Suppressor macrophage (primary cell): ENCODE measurements around the gene AKT1.
"Not testable (repeated sequence)": the region's sequence is repeated elsewhere in the genome, so short reads cannot be mapped to it uniquely, and the experiment has no call there.

Experiments
- DNase-seq, 4 experiments: peaks; one replicate each; pipeline ENCODE4 v3.0.0-alpha.2; 2020 to 2022
- total RNA-seq, 17 experiments: gene quantifications; one replicate each; lab custom pipeline; 2026; ENCODE audit warnings: mixed read lengths in 6 of 17, inconsistent platforms in 3 of 17; lab: John Stamatoyannopoulos, UW

AKT1 gene
- total RNA-seq, result 94.9 to 210 (median 120) reads per million in 17 experiments

GRCh38 chr14:104794993-104795780 is at the start of gene AKT1:
TSS of gene AKT1 (minus strand) at chr14:104795748. CDS start at chr14:104792643, 3,105 bp downstream.
- DNase-seq, result peak; percentile 41 to 80 (median 60)

DNA sequence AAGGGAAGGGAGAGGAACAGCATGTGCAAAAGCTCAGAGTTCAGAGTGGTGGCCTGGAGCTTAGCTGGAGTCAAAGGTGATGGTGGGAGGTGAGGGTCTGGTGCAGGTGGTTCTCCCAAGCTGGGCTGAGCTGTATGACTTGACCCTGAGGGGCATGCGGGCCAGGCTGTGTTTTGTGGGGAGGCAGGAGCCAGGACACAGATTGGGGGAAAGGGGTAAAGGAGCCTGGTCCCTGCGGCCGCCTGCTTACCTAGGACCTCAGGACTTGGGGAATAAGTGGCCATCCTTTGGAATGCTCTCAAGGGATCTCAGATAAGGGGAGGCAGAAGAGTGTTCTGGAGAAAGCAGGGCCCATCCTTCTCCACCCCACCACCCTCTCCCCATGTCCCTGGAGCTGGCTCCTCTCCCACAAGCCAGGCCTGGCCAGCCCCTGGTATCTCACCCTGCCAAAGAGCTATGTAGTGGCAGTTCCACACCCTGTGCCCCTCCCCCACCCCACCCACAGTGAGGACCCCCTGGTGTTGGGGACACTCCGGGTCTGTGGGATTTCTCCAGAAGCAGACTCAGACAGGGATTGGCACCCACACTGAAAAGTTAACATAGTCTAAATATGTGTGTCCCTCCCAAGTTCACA is 49.6 kb upstream of the AKT1 start:
- no peak for DNase-seq

DNA sequence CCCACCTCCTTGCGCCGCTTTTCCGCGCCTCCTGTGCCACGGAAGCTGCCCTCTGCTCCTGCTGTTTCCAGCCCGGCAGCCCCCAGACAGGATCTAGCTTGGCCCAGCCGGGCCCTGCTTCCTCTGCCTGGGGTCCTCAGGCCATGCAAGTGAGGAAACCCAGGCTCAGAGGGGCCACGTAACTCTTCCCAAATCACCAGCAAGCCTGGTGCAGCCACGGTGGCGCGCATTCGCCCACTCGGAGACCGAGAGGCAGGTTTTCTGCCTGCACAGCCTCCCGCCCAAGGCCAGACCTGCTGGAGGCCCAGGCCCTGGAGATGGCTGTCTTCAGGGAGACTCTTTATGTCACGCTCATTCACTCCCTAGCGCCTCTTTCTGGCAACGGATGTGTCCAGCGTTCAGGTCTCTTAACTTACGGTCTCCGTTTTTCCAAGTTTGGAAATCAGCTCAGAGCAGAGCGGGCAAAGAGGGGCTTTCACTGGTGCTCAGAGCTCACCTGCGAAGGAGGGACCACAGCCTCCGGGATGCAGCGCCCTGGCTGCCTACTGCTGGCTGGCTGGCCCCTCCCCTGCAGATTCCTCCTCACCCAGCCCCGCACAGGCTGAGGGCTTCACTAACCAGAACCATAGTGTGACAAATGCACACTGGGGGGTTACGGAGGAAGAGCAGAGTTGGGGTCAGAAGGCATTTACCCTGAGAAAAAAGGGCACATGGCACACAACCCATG is 48.9 kb upstream of the AKT1 start:
- DNase-seq, result no peak

GRCh38 chr14:104843442-104844305 is 48.1 kb upstream of the AKT1 start:
- DNase-seq, result peak in 1 of 4 experiments; percentile 20

- DNase-seq, result no peak
Measured at GRCh38 chr14:104843006-104843405, 47.5 kb upstream of the AKT1 start.

DNA sequence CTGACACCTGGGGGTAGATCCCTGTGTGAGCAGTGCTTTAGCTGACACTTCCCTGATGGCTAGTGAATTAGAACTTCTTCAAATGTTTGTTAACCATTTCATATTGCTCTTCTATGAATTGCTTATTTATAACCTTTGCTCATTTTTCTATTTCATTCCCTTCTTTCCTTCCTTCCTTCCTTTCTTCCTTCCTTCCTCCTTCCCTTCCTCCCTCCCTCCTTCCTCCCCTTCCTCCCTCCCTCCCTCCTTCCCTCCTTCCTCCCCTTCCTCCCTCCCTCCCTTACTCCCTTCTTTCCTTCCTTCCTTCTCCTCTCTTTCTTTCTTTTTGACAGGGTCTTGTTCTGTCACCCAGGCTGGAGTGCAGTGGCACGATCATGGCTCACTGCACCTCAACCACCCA is 46.2 kb upstream of the AKT1 start:
- DNase-seq, result no peak

DNA sequence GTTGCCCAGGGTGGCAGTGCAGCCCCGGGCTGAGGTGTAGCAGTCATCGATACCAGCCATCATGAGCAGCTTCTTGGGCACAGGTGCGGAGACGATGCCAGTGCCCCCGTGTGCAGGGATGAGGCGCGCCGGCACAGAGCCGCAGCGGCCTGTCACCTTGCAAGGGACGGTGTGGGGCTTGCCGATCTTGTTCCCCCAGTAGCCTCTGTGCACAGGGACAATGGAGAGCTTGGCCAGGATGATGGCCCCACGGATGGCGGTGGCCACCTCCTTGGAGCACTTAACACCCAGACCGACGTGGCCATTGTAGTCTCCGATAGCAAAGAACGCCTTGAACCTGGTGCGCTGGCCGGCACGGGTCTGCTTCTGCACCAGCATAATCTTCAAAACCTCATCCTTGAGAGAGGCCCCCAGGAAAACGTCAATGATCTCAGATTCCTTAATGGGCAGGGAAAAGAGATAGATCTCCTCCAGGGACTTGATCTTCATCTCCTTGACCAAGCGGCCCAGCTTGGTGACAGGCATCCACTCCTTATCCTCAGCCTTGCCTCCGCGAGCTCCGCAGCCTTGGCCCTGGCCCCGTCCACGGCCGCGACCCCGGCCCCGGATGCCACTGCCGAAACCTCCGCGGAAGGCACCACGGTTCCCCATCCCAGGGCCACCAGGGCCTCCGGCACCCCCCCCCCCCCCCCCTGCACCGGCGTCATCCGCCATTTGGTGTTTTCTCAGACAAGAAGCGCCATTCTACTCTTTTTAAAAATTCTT is 40.8 kb upstream of the AKT1 start:
- DNase-seq, result not testable (repeated sequence)

DNA sequence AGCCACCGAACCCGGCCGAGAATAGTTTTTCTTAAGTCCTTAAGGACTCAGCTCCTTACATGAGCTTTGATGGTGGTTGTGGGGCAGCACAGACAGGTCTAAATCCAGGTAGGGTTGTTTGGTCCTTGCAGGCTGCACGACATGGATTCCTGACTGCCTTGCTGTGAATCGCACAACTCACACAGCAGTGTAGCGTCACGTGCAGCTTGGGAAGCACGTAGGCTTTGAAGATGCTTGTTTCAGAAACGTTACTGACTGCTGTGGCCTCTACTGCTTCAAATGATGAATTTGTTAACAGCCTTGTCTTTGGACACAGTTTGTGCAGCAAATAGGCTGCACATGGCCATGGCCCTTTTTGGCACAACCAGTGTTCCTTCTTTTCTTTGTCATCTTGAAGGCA is 35.2 kb upstream of the AKT1 start:
- no peak for DNase-seq

DNA sequence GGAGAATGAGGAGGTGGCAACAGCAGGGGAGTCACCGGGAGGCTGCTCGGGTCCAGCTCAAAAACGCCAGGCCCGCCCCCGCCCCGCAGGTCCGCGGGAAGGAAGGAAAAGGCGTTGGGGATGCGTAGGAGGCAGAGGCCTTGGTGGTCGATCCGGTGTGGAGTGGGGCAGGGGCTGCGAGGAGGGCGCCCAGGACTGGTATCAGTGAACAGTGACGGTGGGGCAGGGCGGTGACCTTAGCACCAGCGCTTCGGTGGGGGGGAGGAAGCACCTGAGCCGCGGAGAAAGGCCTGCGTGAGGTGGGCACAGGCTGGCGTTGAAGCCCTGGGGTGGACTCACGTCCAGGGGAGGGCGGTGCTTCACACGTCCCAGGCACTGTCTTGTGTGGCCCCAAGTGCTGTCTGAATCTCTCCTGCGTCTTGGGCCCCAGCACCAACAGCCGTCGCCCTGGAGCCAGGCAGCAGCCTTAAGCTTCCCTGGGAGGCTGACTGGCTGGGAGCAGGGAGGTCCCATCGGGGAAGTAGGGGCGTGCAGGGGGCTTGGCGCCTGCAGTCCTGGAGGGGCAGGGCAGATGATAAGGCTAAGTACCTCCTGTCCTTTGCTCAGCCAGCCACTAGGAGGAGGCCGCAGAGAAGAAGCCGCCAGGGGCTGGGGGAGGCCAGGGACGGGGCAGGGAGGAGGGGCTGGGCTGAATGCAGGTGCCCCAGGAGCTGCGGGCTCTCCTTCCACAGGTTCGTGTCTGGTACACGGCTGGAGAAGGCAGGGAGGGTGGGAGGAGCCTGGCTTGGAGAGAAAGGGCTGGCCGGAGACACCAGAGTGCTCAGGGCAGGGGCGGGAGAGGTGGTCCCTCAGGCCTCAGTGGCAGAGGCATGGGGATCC is 31.9 kb upstream of the AKT1 start:
- DNase-seq, result peak; percentile 27 to 67 (median 54)

- DNase-seq, result no peak
Measured at GRCh38 chr14:104826861-104827176, 31.3 kb upstream of the AKT1 start.

DNA sequence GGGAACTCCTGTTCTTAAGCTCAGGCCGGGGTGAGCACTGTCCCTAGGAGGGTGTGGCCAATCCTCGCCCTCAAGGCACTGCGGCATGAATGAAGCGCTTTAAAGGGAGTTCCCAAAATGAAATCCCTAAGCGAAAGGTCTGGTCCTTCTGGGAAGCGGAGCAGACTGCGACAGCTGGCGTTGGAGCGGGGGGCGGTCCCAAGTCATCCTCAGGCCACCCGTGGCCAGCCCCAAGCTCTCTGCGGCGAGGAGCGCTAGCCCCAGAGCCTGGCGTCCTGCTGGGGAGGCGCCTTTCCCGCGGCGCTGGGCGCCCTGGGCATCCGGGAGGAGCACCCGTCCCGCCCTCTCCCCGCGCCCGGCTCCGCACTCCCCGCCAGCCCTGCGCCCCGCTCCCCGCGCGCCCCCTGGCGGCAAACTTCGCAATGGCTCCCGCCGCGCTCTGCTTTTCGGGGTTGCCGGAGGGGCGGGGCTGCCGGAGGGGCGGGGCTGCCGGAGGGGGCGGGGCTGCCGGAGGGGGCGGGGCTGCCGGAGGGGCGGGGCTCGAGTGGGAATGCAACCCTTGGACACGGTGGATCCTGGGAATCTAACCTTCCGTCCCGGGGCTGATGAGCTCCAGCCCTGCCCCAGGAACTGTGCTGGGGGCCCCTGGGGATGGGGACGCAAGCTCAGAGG is 30.8 kb upstream of the AKT1 start:
- DNase-seq, result peak; percentile 87 to 97 (median 96)

DNA sequence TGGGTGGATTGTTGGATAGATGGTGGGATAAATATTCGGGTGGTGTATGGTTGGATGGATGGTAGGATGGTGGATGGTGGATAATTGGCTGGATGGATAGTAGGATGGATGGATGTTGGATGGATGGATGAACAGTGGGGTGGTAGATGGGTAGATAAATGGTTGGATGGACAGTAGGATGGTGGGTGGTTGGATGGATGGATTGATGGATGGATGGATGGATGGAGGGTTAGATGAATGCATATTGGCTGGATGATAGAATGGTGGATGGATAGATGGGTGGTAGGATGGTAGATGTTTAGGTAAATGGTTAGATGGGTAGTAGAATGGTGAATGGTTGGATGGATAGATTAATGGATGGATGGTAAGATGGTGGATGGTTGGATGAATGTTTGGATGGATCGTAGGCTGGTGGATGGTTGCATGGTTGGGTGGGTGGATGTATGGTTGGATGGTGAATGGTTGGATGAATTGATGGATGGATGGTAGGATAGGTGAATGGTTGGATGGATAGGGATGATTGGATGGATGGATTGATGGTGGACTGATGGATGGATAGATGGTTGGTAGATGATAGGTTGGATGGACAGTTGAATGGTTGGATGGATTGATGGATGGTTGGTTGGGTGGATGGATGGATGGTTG is 28.9 kb upstream of the AKT1 start:
- no peak for DNase-seq

GRCh38 chr14:104822821-104823615 is 27.5 kb upstream of the AKT1 start:
- DNase-seq, result no peak

DNA sequence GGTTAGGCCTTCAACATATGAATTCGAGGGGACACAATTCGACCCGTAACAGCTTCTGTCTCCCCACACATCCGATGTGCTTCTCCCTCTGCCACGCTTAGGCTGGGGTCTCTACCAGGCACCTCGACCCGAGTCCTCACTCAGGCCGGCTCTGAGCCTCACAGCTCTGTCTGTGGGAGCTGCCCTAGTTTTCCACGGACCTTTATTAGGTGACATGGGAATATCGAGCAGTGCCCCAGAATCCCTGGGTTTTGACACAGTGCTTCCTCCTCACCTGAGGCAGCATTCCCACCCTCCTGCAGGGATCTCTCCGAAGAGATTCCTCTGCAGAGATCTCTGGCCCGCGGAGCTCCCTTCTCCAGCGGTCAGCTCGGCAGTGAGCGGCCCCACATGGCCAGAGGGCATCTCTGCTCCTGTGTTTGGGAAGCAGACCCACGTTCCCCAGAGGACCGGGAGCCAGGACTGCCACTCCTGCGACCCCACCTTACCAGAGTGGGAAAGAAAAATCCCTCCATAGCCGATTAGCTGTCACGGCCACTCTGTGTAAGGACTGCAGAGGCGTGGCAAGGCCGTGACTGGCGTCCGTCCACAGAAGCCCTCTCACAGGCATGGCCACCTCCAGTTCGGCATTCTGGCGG is 26.5 kb upstream of the AKT1 start:
- no peak for DNase-seq

GRCh38 chr14:104821229-104821945 is 25.8 kb upstream of the AKT1 start:
- no peak for DNase-seq

DNA sequence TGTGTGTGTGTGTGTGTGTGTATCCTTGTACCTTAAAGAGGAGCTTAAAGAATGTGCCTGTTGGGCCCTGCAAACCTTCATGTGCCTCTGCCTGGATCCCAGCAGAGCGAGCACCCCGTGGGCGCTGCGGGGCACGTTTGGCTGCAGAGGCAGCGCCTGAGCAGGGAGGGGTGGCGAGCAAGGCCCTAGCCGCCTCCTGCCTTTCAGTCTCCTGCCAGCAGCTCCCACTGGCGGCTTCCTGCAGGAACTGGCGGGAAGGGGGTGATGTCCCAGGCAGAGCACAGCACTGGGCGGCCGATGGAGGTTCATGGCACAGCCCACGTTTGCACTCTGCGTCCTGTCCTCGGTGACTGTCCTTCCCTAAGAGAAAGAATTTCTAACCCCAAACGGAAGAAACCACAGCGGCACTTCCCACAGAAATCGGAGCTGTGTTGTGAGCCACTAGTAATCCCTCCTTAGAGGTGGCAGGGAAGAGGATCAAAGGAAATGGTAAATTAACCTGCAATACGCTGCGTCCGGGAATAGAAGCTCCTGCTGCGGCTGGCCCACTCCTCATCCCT is 25.2 kb upstream of the AKT1 start:
- DNase-seq, result peak in 1 of 4 experiments; percentile 24

GRCh38 chr14:104819361-104819781 is 23.8 kb upstream of the AKT1 start:
- DNase-seq, result no peak
